ENCODE data around the gene GIPC2.

GIPC2 gene

DNA sequence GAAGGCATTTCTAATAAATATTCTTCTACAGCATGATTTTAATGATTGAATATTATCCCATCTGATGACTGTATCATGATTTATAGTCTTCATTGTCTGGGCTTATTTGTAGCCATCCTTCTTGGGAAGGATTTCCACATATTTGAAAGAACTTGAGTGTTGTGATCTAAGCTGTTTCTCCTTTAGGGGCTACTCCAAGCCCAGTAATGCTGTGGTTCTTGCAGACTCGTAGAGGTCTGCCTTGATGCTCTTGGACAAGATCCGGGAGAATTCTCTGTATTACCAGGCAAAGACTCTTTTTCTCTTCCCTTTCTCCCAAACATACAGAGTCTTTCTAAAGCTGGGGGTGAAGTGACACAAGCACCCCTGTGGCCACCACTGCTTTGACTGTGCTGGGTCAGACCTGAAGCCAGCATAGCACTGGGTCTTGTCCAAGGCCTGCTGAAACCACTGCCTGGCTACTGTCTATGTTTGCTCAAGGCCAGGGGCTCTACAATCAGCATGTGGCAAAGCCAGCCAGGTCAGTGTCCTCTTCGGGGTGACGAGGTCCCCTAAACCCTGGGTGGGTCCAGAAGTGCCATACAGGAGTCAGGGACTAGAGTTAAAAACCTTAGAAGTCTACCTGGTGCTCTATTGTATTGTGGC lies 107.4 kb downstream of the GIPC2 start:
- DNase-seq, result no peak

DNA sequence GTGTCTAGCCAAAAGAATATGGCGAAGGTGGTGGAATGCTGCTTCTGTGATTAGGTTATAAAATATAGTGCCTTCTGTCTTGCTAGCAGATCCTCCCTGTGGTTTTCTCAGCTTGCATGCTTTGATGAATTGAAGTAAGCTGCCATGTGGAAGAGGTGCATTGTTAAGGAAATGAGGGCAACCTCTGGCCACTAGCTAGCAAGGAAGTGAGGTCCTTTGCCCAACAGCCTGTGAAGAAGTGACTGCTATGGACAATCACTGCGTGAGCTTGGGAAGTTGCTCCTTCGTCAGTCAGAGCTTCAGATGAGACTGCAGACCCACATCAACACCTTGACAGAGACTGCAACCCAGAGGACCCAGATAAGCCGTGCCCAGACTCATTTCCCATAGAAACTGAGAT lies 109.4 kb downstream of the GIPC2 start:
- no peak for DNase-seq

DNA sequence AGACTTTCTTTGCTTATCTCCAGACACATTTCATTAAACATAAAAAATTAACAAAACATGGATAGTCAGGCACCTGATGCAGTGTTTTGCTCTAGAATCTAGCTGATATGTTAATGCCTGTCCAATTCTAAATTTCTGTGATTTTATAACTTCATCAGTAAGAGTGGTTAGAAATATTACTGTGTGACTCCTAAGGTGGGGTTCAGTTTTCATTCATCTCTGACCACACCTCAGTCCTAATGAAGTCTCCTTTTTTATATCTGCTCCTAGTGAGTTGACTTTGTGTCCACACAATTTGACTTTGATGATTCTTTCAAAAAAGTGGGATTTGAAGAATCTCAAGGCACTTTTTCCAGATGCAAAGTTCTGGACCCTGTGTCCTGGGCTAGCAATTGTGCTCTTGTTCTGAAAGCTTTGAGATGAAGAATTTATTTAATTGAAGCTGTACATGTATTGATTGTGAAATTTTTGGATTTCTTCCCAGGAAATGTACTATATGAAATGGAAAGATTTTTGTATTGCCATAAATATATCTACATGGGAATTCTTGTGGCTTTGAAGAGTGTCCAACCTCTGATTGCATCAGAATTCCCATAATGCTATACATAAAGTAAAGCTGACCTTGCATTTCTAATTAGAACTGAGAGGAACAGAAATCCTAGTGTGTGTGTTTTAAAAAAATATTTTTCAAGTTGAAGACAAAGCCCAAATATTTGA lies 111.2 kb downstream of the GIPC2 start:
- no peak for DNase-seq

DNA sequence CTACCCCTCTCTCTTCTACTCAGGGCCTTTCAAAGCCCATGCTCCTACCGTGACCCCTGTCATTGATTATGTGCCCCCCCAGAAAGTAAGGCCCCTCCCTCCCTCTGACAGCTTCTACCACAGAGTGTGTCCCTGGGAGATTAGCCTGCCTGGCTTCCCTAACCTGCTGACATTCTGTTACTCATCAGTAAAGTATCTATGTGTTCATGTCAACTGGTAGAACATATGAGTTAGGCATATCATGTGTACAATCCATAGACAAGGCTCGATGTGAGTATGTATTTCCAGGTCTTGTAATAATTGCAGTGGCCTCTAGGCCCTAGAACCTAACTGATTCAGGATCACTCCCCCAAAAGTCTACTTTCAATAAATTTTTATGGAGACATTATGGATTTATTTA lies 120.0 kb downstream of the GIPC2 start:
- no peak for DNase-seq

DNA sequence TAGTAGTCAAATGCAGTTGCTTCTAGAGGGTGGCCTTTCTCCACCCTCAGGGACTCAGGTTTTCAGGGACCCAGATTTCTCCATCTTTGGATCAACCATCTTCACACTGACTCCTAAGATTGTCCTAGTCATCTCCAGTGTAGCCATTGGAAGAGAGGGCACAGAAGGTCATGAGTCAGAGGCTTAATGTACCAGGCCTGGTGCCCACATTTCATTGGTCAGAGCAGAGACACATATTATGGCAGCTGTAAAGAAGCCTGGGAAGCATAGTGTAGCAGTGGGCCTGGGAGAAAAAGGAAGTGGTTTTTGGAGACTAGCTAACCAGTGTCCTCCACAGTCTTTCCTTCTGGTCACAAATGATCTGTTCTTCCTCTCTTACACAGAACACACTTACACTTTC lies 122.5 kb downstream of the GIPC2 start:
- no peak for DNase-seq

DNA sequence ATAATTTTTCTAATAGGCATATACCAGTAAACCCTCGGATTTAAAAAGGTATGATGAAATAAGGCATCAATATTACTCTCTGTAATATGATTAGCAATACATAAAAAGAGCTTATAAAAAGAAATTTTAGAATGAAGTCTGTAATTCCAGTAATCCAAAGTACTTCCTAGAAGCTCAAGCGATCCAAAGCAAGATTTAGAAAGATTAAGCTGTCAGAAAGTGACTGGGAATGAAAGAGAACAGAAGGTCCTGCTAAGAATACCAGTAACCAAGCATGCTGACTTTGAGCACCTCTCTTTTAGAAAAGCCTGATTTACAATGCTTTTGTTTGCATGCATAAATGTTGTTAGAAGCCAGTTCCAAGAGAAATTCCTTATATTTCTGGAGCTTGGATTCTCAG lies 125.1 kb downstream of the GIPC2 start:
- no peak for DNase-seq

DNA sequence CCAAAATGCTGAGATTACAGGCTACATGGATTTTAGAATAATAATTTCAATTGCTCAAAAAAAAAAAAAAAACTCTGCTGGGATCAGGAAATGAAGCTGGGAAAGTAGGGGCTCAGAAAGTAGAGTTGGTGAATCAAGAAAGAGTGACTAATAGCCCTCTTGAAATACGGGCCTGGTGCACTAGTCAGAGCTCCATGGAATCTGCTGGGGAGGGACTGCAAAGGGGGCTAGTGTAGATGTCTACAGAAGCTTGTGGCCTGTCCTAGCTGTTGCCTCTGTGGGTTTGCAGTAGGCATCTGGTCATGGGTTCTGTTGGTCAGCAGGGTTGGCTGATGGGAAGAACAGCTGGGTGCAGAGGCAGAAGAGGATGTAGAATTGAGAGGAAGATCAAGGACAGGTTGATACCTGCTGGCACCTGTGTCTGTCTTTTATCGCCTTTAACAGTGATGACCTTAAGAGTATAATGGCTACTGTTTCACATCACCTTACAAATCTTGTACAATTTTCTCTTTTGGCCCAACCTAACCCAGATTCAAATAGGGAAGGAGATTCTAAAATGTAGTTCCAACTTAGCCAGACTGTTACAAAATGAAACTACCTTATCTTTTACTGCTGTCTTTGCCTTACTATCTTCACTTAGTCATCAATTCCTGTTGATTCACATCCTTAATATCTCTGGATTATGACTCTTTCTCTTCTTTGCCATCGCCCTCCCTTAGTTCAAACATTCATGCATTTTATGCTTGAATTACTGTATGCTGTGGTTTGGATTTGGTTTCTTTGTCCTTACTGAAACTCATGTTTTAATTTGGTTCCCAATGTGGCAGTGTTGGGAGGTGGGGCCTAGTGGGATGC lies 126.2 kb downstream of the GIPC2 start:
- DNase-seq, result no peak

DNA sequence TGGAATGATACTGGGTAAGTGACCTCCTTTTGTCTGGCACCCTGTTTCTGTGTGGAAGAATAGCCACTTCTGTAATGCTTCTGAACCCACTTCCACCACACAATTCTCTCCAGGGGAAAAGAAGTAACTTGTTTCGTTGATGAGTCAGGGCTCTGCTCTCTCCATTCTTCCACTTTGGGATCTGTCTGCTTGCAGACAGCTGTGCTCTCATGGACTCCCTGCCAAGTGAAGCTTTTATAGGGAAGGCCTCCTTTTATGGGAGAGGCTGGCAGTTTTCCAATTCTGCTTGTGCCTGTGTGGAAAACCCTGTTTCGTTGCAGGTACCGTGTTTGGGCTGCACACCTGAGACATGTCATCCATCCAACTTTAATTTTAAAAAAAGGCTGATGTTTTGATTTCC lies 130.7 kb downstream of the GIPC2 start:
- no peak for DNase-seq

DNA sequence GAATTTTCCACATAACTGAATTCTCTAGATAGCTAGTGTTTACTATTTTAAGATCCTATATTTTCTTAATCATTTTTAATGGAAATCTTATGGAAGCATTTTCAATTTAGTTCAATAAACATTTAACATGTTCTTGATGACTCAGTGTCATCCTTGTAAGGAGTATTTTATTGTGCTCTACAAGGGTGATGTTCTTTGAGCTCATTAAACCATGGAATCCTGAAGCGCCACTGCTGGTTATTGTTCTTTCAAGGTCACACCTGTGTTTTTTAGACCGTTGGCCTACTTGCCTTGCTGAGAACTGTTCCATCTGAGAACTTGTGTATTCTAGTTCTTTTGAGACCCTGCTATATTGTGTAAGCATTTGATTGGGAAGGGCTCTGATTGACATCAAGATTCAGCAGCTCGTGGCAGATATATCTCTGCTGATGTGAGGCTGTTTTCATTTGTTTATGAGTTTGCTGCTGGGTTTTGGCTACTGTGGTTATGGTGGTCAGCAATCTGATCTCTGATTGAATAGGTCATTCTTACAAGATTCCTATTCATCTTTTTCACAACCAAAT lies 132.0 kb downstream of the GIPC2 start:
- no peak for DNase-seq

DNA sequence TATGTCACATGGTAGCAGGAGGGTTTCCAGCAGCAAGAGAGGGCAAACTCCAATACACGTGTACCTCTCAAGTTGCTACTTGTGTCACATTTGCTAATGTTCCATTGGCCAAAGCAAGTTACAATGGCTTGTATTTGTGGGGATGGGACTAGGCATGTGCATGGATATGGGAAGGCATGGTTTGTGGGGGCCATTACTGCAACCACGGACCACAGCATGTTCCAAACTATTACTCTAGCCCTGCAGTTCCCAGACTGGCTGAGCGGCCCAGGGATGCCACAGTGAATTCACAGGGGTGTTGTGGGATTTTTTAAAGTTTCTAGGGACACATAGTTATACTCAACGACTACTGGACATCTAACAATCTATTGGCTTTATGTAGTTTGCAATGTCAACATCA lies 133.1 kb downstream of the GIPC2 start:
- DNase-seq, result no peak

DNA sequence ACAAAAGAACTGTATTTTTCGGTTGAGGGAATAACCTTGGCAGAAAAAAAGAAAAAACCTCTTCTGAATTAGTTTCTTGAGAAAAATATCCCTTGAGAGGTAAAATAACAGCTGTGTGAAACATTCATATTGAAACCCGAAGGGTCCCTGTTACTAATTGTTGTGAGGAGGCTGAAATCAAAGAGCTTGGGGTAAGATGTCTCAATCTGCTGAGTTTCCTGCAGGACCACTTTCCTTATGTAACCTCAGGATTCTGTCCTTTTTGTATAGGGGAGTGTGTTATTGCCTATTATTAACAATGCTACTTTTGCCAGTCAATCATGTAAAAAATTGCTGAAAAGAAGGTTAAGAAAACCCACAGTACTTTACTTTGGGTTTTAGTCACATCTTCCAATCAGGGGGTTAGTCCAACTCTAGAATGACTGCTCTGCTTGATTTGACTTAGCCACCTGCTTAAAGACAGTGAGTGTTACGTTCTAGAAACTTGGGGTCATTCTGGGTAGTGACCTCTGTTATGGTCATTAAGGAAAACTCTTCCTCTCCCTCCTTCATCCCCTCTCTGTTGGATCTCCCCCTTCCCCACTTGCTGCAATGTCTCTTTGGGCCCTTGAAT lies 138.8 kb downstream of the GIPC2 start:
- no peak for DNase-seq
